HL-60/S4 treated with phorbol 12-myristate 13-acetate at 8.2 ng/mL for 4 days and 3 days (cell line): Measurements from ENCODE around the gene TFPI.

ENCODE experiments used
- in situ Hi-C: fragments of 300-500 bp; cut with MboI; formaldehyde crosslinking; loops from 2 replicates; pipeline ENCODE4 v1.15.0; 2022; ENCODE audit warnings: low sequenced_read_pairs

The TFPI gene

DNA sequence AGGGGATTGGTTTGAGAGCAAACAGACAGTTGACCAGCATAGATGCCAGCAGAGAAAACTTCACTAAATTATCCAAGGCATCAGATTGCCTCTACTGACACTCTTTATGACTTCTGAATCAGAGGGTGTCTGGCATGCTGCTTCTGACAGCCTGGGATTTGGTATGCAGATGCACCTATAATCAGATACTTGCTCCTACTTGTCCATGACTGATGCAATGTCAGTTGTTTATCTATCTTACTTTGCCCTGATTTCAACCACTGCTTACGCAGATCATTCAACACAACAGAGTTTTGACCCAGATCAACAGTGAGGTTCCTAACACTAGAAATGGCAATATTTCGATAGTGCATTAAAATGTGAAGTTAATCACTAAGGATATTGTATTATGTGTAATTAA lies 83.5 kb downstream of the TFPI start:
- in situ Hi-C loops, result no loop called here

DNA sequence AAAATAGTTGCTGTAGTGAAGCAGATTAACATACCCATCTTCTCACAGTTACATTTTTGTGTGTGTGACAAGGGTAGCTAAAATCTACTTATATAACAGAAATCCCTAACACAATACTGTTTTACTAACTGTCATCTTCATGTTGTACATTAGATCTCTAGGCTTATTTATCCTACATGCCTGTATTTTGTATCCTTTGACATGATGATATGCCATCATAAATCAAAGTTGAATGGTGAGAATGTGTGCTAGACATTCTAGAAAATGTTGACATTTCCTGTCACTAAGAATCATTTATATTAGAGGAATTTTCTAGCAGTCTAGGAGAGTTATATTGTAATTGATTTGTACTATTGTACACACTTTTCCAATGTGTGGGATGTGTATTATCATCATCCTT lies 84.7 kb downstream of the TFPI start:
- in situ Hi-C loops, result no loop called here

DNA sequence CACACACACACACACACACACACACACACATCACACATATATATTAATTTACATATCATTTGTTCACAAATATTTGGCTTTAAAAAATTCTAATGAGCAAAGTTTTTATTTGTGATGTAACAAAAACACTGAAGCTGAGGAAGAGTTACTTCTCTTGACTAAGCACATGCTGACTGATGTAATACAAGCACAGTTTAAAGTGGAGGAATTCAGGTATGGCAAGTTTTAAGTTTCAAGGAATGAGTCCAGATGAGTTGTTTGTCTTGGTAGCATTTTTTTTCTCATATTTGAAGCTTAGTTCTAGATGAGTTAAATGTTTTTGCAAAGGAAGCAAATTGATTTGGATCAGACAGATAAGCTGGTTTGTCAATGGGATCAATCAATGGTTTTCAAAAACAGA lies 86.0 kb downstream of the TFPI start:
- in situ Hi-C loops, result no loop called here

DNA sequence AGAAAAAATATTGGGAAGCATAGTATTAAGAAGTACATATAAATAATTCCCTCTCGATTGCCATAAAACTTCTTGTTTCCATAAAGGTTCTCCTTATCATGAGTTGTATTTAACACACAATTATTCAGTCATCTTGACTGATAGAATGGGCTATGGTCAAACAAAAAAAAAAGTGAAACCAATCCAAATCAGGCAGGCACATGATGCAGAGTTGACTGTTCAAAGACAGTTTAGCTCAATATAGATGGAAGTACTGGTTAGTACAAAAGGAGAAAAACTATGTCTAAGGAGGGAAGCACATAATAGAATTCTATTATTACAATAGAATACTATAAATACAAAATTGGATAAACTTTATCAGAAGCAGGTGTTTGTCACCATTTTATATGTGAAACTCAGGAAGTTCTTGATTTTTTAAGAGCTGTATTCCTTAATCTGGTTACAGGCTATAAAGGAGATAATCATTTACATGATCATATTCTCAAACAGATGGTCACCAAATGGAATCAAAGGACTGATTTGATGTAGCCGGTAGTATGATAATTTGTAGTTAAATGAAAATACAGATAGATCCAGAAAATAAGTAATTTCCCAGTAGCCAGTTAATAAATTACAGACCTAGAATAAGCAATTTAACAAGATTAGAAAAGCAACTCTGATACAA lies 88.0 kb downstream of the TFPI start:
- in situ Hi-C loops, result no loop called here

DNA sequence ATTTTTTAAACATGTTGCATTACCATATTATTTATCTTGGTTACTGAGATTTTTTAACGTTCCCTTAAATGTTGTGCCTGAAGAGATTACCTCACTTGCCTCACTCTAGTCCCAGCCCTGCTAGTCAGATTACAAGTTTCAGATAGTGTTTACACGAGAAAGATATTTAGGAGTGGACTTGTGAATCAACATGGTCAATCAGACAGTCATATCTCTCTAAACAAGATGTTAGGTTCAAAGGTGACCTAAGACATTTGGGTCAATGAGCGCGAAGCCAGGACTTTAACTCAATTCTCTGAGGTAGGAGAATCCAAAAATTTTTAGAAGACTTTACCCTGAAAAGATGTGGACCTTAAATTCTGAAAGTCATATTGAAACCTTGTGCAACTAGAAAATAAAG lies 91.4 kb downstream of the TFPI start:
- in situ Hi-C loops, result no loop called here

DNA sequence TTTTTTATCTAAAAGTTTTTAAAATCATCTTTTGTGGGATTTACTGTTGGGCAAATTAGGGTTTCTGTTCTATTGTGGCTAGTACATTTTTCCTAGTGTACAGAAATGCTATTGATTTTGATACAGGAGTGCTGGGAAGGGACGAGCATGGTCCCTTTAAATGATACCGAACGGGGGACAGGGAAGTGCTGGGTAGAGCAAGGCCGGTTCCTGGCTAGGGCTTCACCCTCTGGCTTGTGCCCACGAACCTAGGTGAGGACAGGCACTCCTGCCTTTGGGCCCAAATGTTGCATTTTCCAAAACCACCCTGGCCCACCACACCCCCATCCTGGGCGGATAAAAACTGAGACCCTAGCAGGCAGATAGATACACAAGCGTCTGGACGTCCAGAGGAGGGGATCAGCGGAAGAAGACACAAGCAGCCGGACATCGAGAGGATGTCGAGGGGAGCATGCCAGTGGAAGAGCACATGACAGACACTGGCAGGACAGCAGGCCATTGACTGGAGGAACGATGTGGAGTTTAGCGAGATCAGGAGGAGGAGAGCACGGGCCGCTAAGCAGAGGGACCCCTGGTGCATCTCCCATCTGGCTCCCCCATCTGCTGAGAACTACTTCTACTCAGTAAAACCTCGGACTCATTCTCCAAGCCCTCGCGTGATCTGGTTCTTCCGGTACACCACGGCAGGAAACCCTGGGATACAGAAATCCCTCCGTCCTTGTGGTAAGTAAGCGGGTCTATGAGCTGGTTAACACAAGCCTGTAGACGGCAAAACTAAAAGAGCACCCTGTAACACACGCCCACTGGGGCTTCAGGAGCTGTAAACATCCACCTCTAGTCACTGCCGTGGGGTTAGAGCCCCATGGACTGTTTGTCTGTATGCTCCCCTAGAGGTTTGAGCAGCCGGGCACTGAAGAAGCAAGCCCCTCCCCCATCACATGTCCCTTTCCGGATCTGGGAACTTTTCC lies 92.7 kb downstream of the TFPI start:
- in situ Hi-C loops, result no loop called here

DNA sequence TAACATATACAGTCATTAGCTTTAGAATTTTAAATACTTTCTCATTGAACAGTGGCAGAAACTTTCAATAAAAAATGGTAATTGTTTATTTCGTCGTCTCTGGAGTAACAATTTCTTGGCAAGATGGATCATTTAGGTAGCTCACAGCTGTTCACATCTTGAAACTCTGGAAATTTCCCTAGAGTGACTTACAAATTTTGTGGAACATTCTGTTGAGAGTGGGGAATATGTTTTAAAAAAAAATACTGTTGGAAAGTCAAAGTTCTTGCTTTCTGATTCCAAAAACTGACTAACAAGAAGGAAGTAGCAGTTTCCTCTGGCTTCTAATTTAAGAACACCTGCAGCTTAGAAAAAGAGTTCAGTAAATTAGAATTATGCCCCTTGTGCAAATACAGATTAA lies 95.0 kb downstream of the TFPI start:
- in situ Hi-C loops, result no loop called here

DNA sequence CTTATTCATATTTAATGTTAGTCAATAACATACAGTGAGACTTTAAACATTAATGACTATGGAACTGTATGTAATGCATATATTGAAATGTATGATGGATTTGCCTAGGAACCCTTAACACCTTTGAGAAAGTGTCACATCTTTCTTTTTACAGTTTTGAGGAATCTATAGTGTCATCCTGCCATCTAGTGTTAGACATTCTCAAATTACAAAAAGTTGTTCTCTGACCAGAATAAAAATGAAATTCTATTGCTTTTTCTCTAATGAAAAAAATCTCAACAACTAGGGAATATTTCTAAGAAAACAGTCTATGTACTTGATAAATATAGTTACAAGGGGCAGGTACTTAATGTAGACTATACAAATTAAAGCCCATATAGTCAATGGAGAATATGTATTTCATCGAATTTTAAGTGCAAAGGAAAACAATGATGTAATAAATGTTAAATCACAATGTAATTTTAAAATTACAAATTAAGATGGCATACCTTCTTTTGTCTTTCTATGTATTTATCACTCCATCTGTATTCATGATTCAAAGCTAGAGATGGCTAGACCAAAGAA lies 101.1 kb downstream of the TFPI start:
- in situ Hi-C loops, result no loop called here

DNA sequence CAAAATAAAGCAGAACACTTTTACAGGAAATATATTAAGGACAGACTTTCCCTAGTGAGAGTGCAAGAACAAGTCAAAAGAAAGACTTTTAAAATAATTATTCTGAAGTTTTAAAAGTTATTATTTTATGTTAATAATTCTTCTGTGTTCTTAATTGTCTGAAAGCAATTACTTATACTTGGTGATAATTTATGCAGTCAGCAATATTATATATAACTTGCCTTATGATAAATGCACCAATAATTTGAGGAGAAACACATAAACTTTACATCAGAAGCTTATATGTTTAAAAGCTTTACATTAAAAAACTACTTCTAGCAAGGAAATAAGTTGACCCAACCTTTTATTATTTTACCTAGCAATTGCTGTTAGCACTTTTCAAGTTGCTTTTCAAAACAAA lies 102.7 kb downstream of the TFPI start:
- in situ Hi-C loops, result no loop called here

DNA sequence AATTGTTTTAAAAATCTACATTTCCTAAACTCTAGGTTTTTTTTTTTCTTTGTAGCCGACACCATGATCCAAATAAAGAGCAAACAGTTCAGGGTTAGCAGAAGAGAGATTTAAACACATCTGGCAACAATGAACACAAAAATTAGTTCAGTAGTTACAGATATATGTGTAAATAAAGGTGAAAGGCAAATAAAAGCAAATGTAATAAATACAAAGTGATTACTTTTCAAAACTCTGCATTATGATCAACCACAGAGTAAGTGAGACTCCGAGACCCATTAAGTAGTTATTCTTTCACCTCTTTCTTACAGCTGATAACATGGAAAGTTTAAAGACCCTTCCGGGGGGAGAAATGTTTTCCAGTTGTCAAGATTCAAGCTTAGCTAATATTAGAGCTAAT lies 106.9 kb downstream of the TFPI start:
- in situ Hi-C loops, result no loop called here

DNA sequence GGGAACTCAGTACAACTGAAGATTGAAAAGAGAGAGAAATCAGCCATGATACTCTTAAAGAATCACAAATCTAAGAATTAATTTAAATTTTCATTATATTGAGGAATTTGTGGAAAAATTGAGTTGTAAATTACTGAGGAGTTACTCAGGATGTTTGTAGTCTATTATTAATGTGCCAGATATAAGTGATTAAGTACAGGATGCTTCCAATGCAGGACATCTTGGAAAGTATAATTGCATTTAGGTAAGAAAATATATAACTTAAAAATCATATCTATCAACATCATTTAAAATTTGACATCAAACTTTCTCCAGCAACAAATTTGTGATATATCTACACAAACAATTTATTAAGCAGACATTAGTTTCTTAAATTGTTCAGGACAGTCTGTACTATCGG lies 107.5 kb downstream of the TFPI start:
- in situ Hi-C loops, result no loop called here

DNA sequence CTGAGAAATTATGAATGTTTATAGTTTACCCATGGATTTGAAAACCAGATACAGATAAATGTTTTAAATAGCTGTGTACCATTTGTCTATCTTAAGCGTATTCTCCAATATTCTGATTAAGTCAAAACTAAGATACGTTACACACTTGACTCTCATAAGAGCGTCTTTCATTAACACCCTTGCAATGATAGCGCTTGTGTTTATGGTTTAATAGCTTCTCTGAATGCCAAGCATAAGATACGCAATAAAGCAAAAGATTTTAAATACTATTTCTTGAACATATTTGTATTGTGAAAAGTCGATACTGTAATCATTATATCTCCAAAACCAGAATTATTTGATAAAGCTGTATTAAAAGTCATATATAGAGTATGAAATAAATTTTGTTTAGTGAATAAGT lies 109.2 kb downstream of the TFPI start:
- in situ Hi-C loops, result no loop called here

DNA sequence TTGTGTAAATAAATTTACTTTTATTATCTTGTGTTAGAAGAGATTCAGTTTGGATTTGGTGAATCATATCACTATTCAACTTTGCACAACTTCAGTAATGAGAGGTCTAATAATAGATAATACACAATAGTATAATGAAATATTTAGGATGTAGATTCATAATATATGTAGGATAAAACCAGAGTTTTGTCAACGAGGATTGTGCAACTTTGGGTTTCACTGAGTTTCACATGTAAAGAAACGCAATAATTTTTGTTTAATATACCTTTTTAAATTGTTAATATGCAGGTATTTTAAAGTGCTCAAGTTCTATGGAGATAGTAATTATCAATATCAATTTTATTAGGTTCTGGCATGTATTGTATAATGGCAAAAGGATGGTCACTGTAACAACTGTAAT lies 111.5 kb downstream of the TFPI start:
- in situ Hi-C loops, result no loop called here

DNA sequence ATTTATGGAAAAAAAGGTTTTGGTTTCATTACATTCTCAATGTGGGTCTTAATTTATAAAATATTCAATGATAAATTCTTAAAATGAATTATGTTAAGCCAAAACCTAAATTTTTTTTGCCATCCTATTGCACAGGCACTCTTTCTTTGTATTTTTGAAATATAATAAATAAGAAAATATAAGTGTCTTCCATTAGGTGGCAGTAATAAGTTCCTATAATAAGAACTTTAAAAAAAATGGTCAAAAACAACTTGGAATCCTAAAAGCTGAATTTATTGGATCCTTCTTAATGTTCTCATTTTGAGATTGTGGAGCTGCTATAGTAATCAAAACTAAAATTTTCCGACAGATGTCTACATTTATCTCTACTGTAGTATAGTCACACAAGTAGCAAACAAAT lies 111.9 kb downstream of the TFPI start:
- in situ Hi-C loops, result no loop called here

DNA sequence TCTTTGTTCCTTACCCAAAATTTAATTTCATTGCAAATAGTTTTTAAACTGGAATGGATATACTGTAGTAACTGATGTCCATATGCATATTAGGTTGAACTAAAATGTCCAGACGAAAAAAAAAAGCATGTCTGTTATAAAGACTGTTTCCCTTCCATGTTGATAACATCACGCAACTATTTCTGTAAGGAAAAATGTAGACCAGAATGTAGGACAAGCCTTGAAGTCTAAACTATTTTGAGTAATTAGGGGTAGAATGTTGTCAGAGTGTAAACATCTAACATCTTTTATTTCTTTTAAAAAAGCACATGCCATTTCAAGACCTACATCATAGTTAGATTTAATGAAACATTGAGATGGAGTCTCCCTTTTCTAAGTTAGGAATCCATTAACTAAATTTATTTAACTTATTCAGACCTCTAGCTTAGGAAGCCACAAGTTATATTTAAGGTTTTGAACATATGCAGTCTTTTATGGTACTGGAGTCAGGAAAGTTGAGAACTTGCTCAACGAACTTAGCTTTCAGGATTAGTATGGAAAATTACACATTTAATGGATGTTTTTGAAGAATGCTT lies 114.0 kb downstream of the TFPI start:
- in situ Hi-C loops, result no loop called here

DNA sequence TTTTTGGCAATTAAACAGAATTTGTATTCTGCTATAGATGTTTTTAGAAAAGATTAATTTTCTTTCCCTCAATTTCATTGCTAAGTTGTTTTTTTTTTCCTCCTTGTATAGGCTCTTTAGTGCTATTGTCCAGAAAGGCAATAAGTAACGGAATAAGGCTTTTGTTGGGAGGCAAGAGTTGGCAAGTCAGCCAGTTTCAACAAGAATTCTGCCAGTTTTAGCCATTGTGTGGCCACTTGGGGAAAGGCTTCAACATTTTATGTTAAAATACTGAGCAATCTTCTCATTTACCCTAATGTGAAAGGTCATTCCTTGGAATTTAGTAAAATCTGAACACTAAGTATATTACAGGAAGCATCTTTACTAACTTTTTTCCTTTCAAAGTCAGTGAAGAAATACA lies 115.8 kb downstream of the TFPI start:
- in situ Hi-C loops, result no loop called here

DNA sequence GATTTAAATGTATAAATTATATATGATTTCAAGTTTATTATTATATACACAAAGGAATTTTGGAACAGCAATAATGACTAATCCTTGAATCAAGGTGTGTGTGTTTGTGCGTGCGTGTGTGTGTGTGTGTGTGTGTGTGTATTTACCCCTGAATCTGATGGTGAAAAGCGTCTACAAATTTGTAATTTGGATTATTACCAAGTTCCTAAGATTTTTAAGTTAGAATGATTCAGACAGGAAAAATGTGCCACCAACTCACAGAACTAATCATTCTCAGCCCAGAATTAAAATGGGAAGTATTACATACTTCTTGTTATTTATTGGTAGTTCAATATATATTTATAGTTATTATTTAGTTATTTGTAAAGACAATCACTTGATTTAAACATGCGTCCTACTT lies 118.5 kb downstream of the TFPI start:
- in situ Hi-C loops, result no loop called here

DNA sequence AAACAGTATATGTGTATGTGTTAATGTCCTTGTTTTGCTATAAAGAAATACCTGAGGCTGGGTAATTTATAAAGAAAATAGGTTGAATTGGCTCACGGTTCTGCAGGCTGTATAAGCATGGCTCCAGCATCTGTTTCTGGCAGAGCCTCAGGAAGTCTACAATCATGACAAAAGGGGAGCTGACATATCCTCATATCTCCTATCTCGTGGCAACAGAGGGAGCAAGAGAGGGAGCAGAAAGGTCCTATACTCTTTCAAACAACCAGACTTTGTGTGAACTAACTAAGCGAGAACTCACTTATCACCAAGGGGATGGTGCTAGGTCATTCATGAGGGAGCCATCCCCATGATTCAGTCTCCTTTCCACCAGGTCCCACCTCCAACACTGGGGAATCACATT lies 119.2 kb downstream of the TFPI start:
- in situ Hi-C loops, result no loop called here

DNA sequence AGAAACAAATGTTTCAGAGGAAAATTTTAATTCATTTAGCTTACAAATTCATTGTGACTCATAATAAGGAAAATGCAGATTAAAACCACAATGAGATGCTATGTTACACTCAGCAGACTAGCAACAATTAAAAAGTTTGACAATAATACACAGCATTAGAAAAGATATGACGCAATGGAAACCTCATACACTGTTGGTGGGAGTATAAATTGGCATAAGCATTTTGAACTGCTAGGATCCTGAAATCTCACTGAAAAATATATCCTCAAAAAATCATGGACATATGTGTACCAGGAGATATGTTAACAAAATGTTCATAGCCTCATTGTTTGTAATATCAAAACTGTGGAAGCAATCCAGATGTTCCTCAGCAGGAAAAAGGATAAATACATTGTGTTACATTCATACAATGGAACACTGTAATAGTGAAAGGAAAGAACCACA lies 119.9 kb downstream of the TFPI start:
- in situ Hi-C loops, result no loop called here

DNA sequence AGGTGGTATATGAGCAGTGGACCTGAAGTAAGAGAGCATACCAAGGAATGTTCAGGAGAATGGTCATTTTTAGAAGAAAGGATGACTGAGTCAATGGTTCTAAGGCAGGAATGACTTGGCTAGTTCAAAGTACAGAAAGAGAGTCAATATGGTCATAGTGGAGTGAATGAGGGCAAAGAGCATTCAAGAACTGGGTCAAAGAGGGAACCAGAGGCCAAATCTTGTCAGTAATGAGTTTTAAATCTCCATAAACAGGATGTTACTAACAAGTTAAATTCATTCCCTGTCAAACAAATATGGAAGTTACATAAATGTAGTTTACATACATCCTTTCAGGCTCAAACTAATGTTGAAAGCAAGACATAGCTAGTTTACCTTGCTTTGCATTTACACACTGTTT lies 122.3 kb downstream of the TFPI start:
- in situ Hi-C loops, result no loop called here

DNA sequence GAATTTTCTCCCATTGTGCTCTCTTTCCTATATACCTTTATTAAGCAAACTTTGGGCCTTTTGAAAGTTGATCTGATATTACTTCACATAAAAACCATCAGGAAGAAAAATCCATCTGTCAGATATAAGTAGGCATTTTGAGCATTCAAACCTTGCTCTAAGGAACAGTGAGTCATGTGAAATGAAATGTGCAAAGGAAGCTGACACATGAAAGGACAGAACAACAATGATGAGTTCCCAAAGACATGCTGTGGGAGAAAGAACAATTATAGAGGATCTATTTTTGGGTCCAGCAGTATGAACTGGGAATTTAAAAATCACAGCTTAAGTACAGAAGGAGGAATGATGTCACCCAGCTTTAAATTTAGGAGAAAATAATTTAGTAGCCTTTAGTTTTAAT lies 124.2 kb downstream of the TFPI start:
- in situ Hi-C loops, result no loop called here

DNA sequence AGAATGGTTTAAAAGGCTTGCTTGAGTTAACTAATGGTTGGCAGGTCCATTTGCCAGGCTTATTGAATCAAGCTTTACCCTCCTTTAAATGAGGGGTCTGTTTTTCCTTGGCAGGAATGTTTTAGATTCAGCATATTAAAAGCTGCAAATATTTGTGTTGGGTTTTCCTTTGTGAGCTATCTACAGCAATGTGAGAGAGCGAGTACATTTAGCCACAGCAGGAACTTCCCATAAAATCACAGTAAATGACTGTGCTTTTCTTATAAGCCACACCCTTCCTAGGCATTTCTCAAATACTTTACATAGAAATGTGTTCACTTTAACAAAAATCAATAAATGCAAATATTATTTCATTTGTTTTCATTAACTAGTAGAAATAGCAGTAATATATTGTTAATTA lies 130.1 kb downstream of the TFPI start:
- in situ Hi-C loops, result no loop called here
